GM12878 (cell line): ENCODE measurements around the gene RBMS3. TPM values are rescaled to one million over a fixed set of nuclear protein-coding genes. Genes with fewer than 3 reads are reported as not detected.

Experiments used
- ATAC-seq: fragments of 200-7000 bp; cut with Tn5 transposase; 3 replicates; pipeline ENCODE4 v1.9.1; 2020; ENCODE audit warnings: mild to moderate bottlenecking, moderate library complexity
- BruUV-seq: library from RNA; stranded (reverse); fragments of 400-500 nt; replicated peaks from 2 replicates; lab custom pipeline; 2021; lab: Mats Ljungman, UMichigan
- CTCF ChIA-PET: fragments of 300-600 bp; sonication (Branson Sonifier 250); formaldehyde crosslinking; extraction: SDS; loops from one replicate; lab custom pipeline; 2021; ENCODE audit warnings: inconsistent platforms; lab: Yijun Ruan, JAX
- POLR2A ChIA-PET: fragments of 350-600 bp; formaldehyde crosslinking; extraction: SDS; loops from one replicate; lab custom pipeline; 2021; ENCODE audit warnings: inconsistent platforms; lab: Charles Lee
- RAD21 ChIA-PET: fragments of 300-600 bp; sonication (Branson Sonifier 250); formaldehyde crosslinking; loops from one replicate; lab custom pipeline; 2023; ENCODE audit warnings: antibody characterized with exemption; ENCODE audit not compliant: unreplicated experiment; lab: Charles Lee
- SMC1A ChIA-PET: fragments of 300-600 bp; sonication (Branson Sonifier 250); formaldehyde crosslinking; loops from one replicate; lab custom pipeline; 2023; ENCODE audit not compliant: unreplicated experiment, uncharacterized antibody; lab: Charles Lee
- DNase-seq: peaks from one replicate; pipeline ENCODE4 v3.0.0-alpha.2; 2011; ENCODE audit warnings: low read depth, low spot score
- FAIRE-seq: peaks from 3 replicates; lab custom pipeline; 2011; peaks lifted over from hg19 to GRCh38; lab: Jason Lieb, UNC
- H2AFZ ChIP-seq: 2 replicates; pipeline ENCODE4 v1.6.0; 2011; ENCODE audit warnings: low read depth, low read length, control low read depth; ENCODE audit not compliant: control insufficient read depth
- H3K27ac ChIP-seq: 2 replicates; pipeline ENCODE4 v1.5.1; 2011; ENCODE audit warnings: control low read depth; ENCODE audit not compliant: control insufficient read depth, insufficient read depth
- H3K27me3 ChIP-seq, 2 experiments: replicated peaks in 1 of 2; 2 replicates each; pipeline versions ENCODE4 v1.6.0 to v1.6.1; 2011; ENCODE audit warnings: low read length in 1 of 2; ENCODE audit not compliant: control insufficient read depth in 2 of 2, insufficient read depth in 2 of 2
- H3K36me3 ChIP-seq, 2 experiments: 2 replicates each; pipeline ENCODE4 v1.5.1; 2011; ENCODE audit warnings: low read length in 1 of 2; ENCODE audit not compliant: control insufficient read depth in 2 of 2, insufficient read depth in 2 of 2
- H3K4me1 ChIP-seq: 2 replicates; pipeline ENCODE4 v1.6.1; 2011; ENCODE audit warnings: mild to moderate bottlenecking, low read length, moderate library complexity, mixed read lengths; ENCODE audit not compliant: control insufficient read depth, insufficient read depth
- H3K4me2 ChIP-seq: 2 replicates; pipeline ENCODE4 v1.6.0; 2011; ENCODE audit warnings: control low read depth; ENCODE audit not compliant: control insufficient read depth, insufficient read depth
- H3K4me3 ChIP-seq: fragments of 200-600 bp; sonication (generic); 2 replicates; pipeline ENCODE4 v1.5.1; 2016
- H3K79me2 ChIP-seq: 2 replicates; pipeline ENCODE4 v1.6.0; 2011; ENCODE audit warnings: low read length; ENCODE audit not compliant: control insufficient read depth, insufficient read depth
- H3K9ac ChIP-seq: 2 replicates; pipeline ENCODE4 v1.8.0; 2011; ENCODE audit warnings: low read length, control low read depth, mixed read lengths; ENCODE audit not compliant: control insufficient read depth, insufficient read depth
- H3K9me3 ChIP-seq: replicated peaks from 3 replicates; pipeline ENCODE4 v1.5.1; 2011; ENCODE audit warnings: mild to moderate bottlenecking, low read length; ENCODE audit not compliant: control insufficient read depth, insufficient read depth
- H4K20me1 ChIP-seq: 2 replicates; pipeline ENCODE4 v1.6.0; 2011; ENCODE audit not compliant: control insufficient read depth, insufficient read depth
- CHD4 ChIP-seq: fragments of 200-600 bp; sonication (generic); IDR thresholded peaks from 2 replicates; pipeline ENCODE4 v1.6.1; 2016; ENCODE audit warnings: mild to moderate bottlenecking
- EGR1 ChIP-seq, 2 experiments: IDR thresholded peaks; 1 replicate in 1 of 2; 2 replicates in 1 of 2; pipeline ENCODE4 v1.6.1; 2011 to 2012; ENCODE audit warnings: low read depth in 2 of 2, low read length in 2 of 2, borderline replicate concordance in 1 of 2, mild to moderate bottlenecking in 1 of 2, moderate library complexity in 1 of 2
- EZH2 ChIP-seq: IDR thresholded peaks from 2 replicates; pipeline ENCODE4 v1.6.1; 2012; ENCODE audit warnings: low read depth, mild to moderate bottlenecking, control low read depth, inconsistent platforms, low read length, borderline replicate concordance; ENCODE audit not compliant: control insufficient read depth
- GABPA ChIP-seq: IDR thresholded peaks from 2 replicates; pipeline ENCODE4 v1.6.1; 2014; ENCODE audit warnings: antibody characterized with exemption, low read depth, mild to moderate bottlenecking, inconsistent platforms
- POU2F2 ChIP-seq: IDR thresholded peaks from 3 replicates; pipeline ENCODE4 v1.6.1; 2011; ENCODE audit warnings: low read depth, mild to moderate bottlenecking, low read length, borderline replicate concordance
- RAD21 ChIP-seq: IDR thresholded peaks from 2 replicates; pipeline ENCODE4 v1.6.1; 2011; ENCODE audit warnings: mild to moderate bottlenecking, low read depth, low read length, moderate library complexity; ENCODE audit not compliant: insufficient read depth
- RFX5 ChIP-seq: IDR thresholded peaks from 2 replicates; pipeline ENCODE4 v1.6.1; 2011; ENCODE audit warnings: low read depth, low read length, improper control_type of control experiment
- SIN3A ChIP-seq: IDR thresholded peaks from 2 replicates; pipeline ENCODE4 v1.6.1; 2012; ENCODE audit warnings: low read depth, low read length, improper control_type of control experiment
- ZBED1 ChIP-seq: IDR thresholded peaks from 2 replicates; pipeline ENCODE4 v1.6.1; 2016; ENCODE audit warnings: borderline replicate concordance
- WGBS: methylation state at CpG from one replicate; pipeline ENCODE4 v1.1.6; 2016; ENCODE audit warnings: low lambda C conversion rate; ENCODE audit not compliant: insufficient replicate concordance, insufficient coverage; ENCODE audit errors: missing lambda C conversion rate; 5-methylcytosine and 5-hydroxymethylcytosine counted together
- in situ Hi-C: fragments of 300-500 bp; cut with MboI; formaldehyde crosslinking; loops from 9 replicates; pipeline ENCODE4 v1.14.3; 2018; ENCODE audit warnings: mixed read lengths
- intact Hi-C: fragments of 100-400 bp; cut with micrococcal nuclease; formaldehyde crosslinking; loops from one replicate; pipeline ENCODE4 v1.14.2; 2022; ENCODE audit not compliant: unreplicated experiment
- polyA plus RNA-seq, 11 experiments: library from polyadenylated mRNA; depleted of rRNA in 4 of 11; unstranded in 6 of 11; stranded (reverse) in 5 of 11; fragments of >200 nt; fragmentation: Nextera tagmentation in 4 of 11; fragmentation: Illumina TruSeq in 1 of 11; extraction: Ambion mirVana in 4 of 11; extraction: Trizol in 1 of 11; gene quantifications; 1 replicate in 1 of 11; 2 replicates in 10 of 11; pipeline versions ENCODE4 v1.2.1 to v1.2.3, GENCODE V29; 2011 to 2016; ENCODE audit warnings: inconsistent platforms in 2 of 11, missing spikeins in 2 of 11, low read depth in 1 of 11
- total RNA-seq, 4 experiments: library from RNA; depleted of rRNA in 3 of 4; stranded (reverse); fragments of >200 nt in 3 of 4; fragmentation: Illumina TruSeq in 1 of 4; extraction: Trizol in 1 of 4; gene quantifications; 2 replicates each; pipeline versions ENCODE4 v1.2.1 to v1.2.3, GENCODE V29; 2013 to 2021
- TF ChIP-seq, protein P1 (sequence below): IDR thresholded peaks from 2 replicates; pipeline ENCODE4 v1.6.1; 2011; ENCODE audit warnings: mild to moderate bottlenecking, low read depth, low read length, moderate library complexity; ENCODE audit not compliant: insufficient replicate concordance

Gene RBMS3
- total and polyA plus RNA-seq, 10 of the 15 experiments (the other 5 are each of a cell fraction or from before 2014, with no cell fraction given): 0.79 to 4.7 (median 3.1) TPM

DNA sequence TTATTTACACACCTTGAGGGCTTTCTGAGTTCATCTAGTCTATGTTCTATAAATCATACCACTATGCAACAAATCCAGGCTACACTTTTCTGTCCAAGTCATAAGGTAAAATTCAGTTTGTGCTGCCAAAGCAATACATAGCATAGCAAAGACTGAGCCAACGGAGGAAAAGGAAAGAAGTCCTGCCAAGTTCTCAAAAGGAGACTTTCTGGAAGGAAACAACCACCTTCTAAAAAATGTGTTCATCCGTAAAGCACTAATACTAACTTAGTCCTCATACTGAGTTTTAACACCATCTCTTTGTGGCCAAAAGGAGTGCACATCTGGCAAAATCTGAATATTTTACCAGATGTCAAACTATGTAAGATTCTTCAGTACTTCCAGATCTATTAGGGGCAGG is 620.2 kb downstream of the RBMS3 start:
- no peak overlapping the region for H3K4me3 ChIP-seq
- POLR2A ChIA-PET: no interaction called here
- intact Hi-C loops: no loop called here
- in situ Hi-C loops: no loop called here
- DNase-seq (no peak), ATAC-seq (no peak), FAIRE-seq (no peak)
- no peaks in the 10 kb centered on the region for H3K36me3 ChIP-seq
- SMC1A ChIA-PET: interaction anchor here (0.7 to 1.9 kb wide), 4 partner anchors 10 to 945 kb away, joined by 3 to 5 read pairs (median 4); no protein-coding TSS in a partner anchor
- H3K4me2 ChIP-seq: no peak overlapping the region
- no peaks in the 10 kb centered on the region for H4K20me1 ChIP-seq
- no peaks in the 10 kb centered on the region for H3K27me3 ChIP-seq
- TF ChIP-seq CHD4 (no peak), GABPA (no peak), RAD21 (no peak), EZH2 (no peak), SIN3A (no peak), POU2F2 (no peak)
- WGBS: 9% methylated on average over 2 of the region's 2 CpGs
- no peaks in the 10 kb centered on the region for H3K79me2 ChIP-seq
- BruUV-seq: no TSS peak
- no peaks in the 10 kb centered on the region for H3K4me1 ChIP-seq
- no peak overlapping the region for H3K27ac ChIP-seq
- no peaks in the 10 kb centered on the region for H3K9me3 ChIP-seq
- H2AFZ ChIP-seq: no peak overlapping the region
- no peak overlapping the region for H3K9ac ChIP-seq
- CTCF ChIA-PET: no interaction called here
- RAD21 ChIA-PET: no interaction called here

DNA sequence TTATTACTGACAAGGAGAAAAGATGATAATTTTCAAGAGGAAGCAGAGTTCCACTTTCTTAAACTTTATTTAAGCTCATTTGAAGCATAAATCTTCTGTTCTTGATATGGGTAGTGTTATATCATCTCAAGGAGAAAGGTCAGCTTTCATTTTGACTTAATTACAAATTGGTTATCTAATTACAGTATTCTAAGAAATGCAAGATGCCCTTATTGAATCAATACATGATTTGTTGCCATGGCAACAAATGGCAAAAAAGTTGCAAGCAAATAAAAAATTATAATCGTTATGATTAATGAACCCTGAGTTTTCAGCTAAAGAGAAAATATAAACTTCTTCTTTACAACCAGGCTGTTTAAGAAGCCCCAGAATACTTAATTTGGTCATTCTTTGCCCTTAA is 622.7 kb downstream of the RBMS3 start:
- H2AFZ ChIP-seq: no peak overlapping the region
- intact Hi-C loops: no loop called here
- WGBS: 26% methylated on average over 1 of the region's 1 CpG
- ATAC-seq: no peak
- no peak for FAIRE-seq
- H4K20me1 ChIP-seq: no peaks in the 10 kb centered on the region
- BruUV-seq: no TSS peak
- no peaks in the 10 kb centered on the region for H3K27me3 ChIP-seq
- no peaks in the 10 kb centered on the region for H3K4me1 ChIP-seq
- RAD21 ChIA-PET: no interaction called here
- H3K27ac ChIP-seq: no peak overlapping the region
- CTCF ChIA-PET: no interaction called here
- POLR2A ChIA-PET: no interaction called here
- TF ChIP-seq RFX5: no peak
- TF ChIP-seq, protein P1, sequence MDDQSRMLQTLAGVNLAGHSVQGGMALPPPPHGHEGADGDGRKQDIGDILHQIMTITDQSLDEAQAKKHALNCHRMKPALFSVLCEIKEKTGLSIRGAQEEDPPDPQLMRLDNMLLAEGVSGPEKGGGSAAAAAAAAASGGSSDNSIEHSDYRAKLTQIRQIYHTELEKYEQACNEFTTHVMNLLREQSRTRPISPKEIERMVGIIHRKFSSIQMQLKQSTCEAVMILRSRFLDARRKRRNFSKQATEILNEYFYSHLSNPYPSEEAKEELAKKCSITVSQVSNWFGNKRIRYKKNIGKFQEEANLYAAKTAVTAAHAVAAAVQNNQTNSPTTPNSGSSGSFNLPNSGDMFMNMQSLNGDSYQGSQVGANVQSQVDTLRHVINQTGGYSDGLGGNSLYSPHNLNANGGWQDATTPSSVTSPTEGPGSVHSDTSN: no peak
- no peak for TF ChIP-seq EGR1 (IDR thresholded peaks at IDR 0.05; ENCODE audit: borderline replicate concordance in 1 of 2, low read depth in 2 of 2, low read length in 2 of 2)
- no peak for TF ChIP-seq ZBED1
- SMC1A ChIA-PET: no interaction called here
- DNase-seq: no peak
- H3K9ac ChIP-seq: no peak overlapping the region
- no peaks in the 10 kb centered on the region for H3K36me3 ChIP-seq
- in situ Hi-C loops: no loop called here
- no peak overlapping the region for H3K4me2 ChIP-seq
- H3K79me2 ChIP-seq: no peaks in the 10 kb centered on the region
- H3K9me3 ChIP-seq: no peaks in the 10 kb centered on the region
- H3K4me3 ChIP-seq: no peak overlapping the region
